Measurements from ENCODE around the gene ANK2.
A peak's percentile ranks its signal among the peaks of the same experiment; 100 is the strongest.

ANK2 gene

GRCh38 chr4:113049421-113050370, at the start of gene ANK2:
TSS of gene ANK2 (plus strand) at chr4:113049653. CDS start at chr4:113049729, 76 bp downstream.
- FAIRE-seq (no peak), DNase-seq (ENCODE audit: insufficient read length, low spot score) (no peak)
- no peak for TF ChIP-seq POLR2A (IDR thresholded peaks at IDR 0.05; ENCODE audit: low read depth, low read length)

GRCh38 chr4:113003841-113004240, 45.6 kb upstream of the ANK2 start:
- FAIRE-seq, result peak; percentile 70
- no peak for TF ChIP-seq POLR2A (IDR thresholded peaks at IDR 0.05; ENCODE audit: low read depth, low read length)
- no peak for DNase-seq (ENCODE audit: insufficient read length, low spot score)

- FAIRE-seq (no peak), DNase-seq (ENCODE audit: insufficient read length, low spot score) (no peak)
- no peak for TF ChIP-seq POLR2A (IDR thresholded peaks at IDR 0.05; ENCODE audit: low read depth, low read length)
These were observed 44.8 kb upstream of the ANK2 start for GRCh38 chr4:113004655-113005054.

GRCh38 chr4:113006632-113007031, 42.8 kb upstream of the ANK2 start:
- DNase-seq (ENCODE audit: insufficient read length, low spot score), result no peak
- FAIRE-seq, result no peak
- TF ChIP-seq POLR2A (IDR thresholded peaks at IDR 0.05; ENCODE audit: low read depth, low read length), result no peak

DNA sequence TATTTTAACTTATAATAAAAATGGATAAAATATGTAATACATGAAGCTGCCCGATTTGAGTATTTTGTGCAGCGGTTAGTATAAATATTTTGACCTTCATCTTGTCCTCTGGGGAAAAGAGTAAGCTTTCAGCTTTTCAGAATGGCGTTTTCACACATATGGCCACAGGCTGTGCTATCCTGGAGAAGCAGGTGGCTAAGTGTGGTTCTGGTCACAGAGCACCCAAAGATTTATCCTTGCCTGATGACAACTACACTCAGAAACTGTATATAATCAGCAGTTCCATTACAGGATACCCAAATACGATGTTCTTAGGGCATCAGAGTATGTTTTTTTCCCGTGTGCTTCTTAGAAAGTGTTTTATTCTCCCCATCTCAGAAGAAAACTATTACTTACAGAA, 42.3 kb upstream of the ANK2 start:
- no peak for TF ChIP-seq POLR2A (IDR thresholded peaks at IDR 0.05; ENCODE audit: low read depth, low read length)
- no peak for FAIRE-seq
- no peak for DNase-seq (ENCODE audit: insufficient read length, low spot score)

DNA sequence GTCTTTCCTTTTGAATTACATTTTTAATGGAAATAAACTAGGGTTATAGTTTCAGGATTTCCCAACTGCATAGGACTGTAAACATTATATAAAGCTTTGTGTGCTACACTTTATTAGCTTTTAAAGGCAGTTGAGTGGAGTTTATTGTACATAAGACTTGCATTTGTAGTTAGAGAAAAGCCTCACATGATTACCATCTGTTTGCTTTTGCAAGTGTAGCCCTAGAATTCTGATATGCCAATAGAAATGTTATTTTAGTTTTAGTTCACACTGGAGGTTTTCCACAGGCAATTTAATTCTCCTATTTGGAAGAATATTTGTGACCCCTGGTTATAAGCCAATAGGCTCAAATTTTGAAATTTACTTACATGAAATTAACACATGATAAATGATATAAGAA, 41.3 kb upstream of the ANK2 start:
- TF ChIP-seq POLR2A (IDR thresholded peaks at IDR 0.05; ENCODE audit: low read depth, low read length), result no peak
- FAIRE-seq, result no peak
- DNase-seq (ENCODE audit: insufficient read length, low spot score), result no peak

DNA sequence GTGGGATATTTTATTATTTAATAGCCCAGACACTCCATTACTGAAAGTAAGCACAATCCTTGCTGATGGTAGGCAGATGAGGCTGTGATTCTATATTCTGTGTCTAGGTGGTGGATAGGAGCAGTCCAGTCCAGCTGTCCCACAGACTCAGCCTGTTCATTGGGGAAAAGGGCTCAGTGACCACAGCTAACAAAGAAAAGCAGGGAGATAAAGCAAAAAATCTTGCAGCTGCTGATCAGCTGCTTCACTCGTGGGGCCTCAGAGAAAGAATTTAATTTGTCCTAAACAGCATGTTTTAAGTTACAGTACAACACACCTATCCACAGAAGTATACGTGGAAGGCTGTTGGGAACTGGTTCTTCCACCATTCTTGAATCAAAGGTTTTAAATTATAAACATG, 40.7 kb upstream of the ANK2 start:
- TF ChIP-seq POLR2A (IDR thresholded peaks at IDR 0.05; ENCODE audit: low read depth, low read length), result no peak
- no peak for FAIRE-seq
- no peak for DNase-seq (ENCODE audit: insufficient read length, low spot score)

- TF ChIP-seq POLR2A (IDR thresholded peaks at IDR 0.05; ENCODE audit: low read depth, low read length), result no peak
- FAIRE-seq, result no peak
- no peak for DNase-seq (ENCODE audit: insufficient read length, low spot score)
These were observed 40.0 kb upstream of the ANK2 start for GRCh38 chr4:113009461-113009860.

DNA sequence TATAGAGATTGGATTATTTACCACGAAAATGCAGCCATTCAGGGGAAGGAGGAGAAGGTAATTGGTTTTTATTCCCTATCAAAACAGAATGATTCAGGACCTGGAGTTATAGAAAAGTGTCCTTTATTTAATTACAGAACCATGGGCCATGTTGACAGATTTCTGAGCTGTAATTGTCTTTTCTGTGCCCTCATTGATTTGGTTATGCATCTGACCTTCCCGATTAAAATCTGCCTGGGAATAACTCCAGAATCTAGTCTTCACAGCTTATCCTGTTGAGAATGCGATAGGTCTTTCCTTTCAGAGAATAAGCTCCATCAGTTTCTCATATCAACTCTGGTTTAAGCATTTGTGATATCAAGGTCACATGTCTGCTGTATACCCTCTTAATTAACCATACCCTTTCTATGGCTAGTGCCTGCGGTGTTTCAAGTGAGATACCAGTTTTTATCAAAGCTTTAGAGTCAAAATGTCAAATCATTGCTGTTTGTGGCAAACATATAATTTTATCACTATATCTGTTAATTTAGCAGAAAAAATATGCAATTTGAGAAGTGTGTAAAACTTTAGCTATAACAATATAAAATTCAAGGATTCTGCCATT, 37.2 kb upstream of the ANK2 start:
- FAIRE-seq, result no peak
- DNase-seq (ENCODE audit: insufficient read length, low spot score), result no peak
- no peak for TF ChIP-seq POLR2A (IDR thresholded peaks at IDR 0.05; ENCODE audit: low read depth, low read length)

DNA sequence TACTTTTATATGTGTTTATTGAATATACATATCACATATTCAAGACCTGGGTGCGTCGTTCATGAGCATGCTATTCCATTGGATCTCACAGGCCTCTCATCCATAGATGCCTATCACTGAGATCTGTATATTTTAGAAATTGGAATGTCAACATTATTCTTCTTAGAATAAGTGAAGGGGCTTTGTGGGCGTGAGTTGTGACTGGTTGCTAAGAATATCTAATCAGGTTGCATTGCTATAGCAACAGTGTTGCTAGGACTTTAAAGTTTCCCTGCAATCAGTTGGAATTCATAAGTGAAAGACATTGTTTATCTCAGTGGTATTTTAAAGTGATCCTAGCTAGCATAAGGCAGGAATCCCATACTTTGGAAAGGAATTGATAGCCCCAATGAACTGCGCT, 36.7 kb upstream of the ANK2 start:
- no peak for TF ChIP-seq POLR2A (IDR thresholded peaks at IDR 0.05; ENCODE audit: low read depth, low read length)
- DNase-seq (ENCODE audit: insufficient read length, low spot score), result no peak
- FAIRE-seq, result no peak

- FAIRE-seq (no peak), DNase-seq (ENCODE audit: insufficient read length, low spot score) (no peak)
- TF ChIP-seq POLR2A (IDR thresholded peaks at IDR 0.05; ENCODE audit: low read depth, low read length), result no peak
These were observed 35.7 kb upstream of the ANK2 start for GRCh38 chr4:113013751-113014150.

DNA sequence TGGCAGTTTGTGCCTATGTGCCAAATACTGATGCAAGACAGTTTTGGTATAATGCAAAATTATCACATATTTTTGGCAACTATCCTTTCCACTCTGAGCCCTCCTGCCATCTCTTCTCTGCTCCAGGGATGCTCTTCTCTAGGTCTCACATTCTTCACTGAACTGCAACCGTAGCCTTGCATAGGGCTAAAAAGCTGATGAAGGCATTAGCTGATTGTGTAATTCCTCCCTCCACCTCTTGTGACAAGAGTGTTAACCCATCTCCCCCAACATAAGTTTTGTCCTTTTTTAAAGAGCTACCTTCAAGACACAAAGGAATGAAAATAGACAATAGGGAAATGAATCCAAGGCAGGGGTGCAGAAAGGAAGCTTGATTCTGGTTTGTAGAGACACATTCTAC, 33.1 kb upstream of the ANK2 start:
- no peak for DNase-seq (ENCODE audit: insufficient read length, low spot score)
- no peak for TF ChIP-seq POLR2A (IDR thresholded peaks at IDR 0.05; ENCODE audit: low read depth, low read length)
- no peak for FAIRE-seq

DNA sequence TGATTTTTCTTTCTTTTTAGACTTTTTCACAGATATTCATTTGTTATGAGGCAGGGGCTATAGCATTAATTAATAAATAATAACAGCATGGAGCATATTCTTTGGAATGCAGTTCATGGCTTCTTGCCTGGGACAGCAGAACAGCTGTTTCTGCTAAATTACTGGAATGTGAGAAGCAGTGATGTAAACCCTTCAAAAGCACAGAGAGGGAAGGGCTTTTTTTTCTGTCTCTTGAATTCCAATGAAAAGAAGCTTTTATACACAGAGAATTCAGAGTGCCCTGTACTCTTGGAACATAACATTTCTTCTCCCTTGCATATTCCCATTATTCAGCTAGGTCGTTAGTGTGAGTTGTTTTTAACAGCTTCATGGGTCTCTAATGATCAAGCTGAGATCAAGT, 28.5 kb upstream of the ANK2 start:
- no peak for FAIRE-seq
- DNase-seq (ENCODE audit: insufficient read length, low spot score), result no peak
- no peak for TF ChIP-seq POLR2A (IDR thresholded peaks at IDR 0.05; ENCODE audit: low read depth, low read length)

DNA sequence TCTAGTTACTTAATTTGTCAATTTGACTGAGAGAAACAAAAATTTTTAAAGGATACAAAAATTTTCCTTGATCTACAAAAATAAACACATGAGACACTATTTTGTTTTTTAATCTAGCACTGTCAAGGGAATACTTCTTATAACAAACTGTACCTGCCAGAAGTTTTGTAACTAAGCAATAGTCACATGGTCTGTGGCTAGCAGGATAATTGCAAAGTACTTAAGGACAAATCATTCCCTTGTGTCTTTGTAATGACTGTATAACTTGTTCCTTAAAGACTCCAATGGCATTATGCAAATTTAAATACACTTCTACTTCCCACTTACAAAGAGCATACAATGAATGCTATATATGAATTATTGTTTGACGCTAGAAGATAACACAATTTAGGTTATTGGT, 25.1 kb upstream of the ANK2 start:
- no peak for TF ChIP-seq POLR2A (IDR thresholded peaks at IDR 0.05; ENCODE audit: low read depth, low read length)
- no peak for DNase-seq (ENCODE audit: insufficient read length, low spot score)
- no peak for FAIRE-seq

GRCh38 chr4:113025416-113025815, 24.0 kb upstream of the ANK2 start:
- no peak for DNase-seq (ENCODE audit: insufficient read length, low spot score)
- no peak for TF ChIP-seq POLR2A (IDR thresholded peaks at IDR 0.05; ENCODE audit: low read depth, low read length)
- FAIRE-seq, result no peak

Measured in H54 (cell line).